GM23338 (cell line): Measurements from ENCODE around the gene KLHL21. TPM values are rescaled to one million over a fixed set of nuclear protein-coding genes. Genes with fewer than 3 reads are reported as not detected.
A peak's percentile ranks its signal among the peaks of the same experiment; 100 is the strongest.

ENCODE experiments used
- ATAC-seq: fragments of 200-7000 bp; cut with Tn5 transposase; 3 replicates; pipeline ENCODE4 v1.9.1; 2020
- DNase-seq: peaks from one replicate; pipeline ENCODE4 v3.0.0-alpha.2; 2015; ENCODE audit warnings: low spot score
- H2AFZ ChIP-seq: fragments of 200-600 bp; sonication (generic); 2 replicates; pipeline ENCODE4 v1.8.0; 2016; ENCODE audit warnings: antibody characterized with exemption, mild to moderate bottlenecking, moderate library complexity
- H3F3A ChIP-seq: fragments of 200-600 bp; sonication (generic); replicated peaks from 2 replicates; pipeline ENCODE4 v1.8.0; 2017; ENCODE audit warnings: antibody characterized with exemption, mixed run types, low read depth
- H3K27ac ChIP-seq: fragments of 200-600 bp; sonication (generic); 2 replicates; pipeline ENCODE4 v1.6.1; 2016; ENCODE audit warnings: low read depth
- H3K27me3 ChIP-seq: fragments of 200-600 bp; sonication (generic); 2 replicates; pipeline ENCODE4 v1.8.0; 2016; ENCODE audit warnings: mild to moderate bottlenecking, mixed run types, moderate library complexity; ENCODE audit not compliant: insufficient read depth
- H3K36me3 ChIP-seq: fragments of 200-600 bp; sonication (generic); 2 replicates; pipeline ENCODE4 v1.8.0; 2016; ENCODE audit warnings: mild to moderate bottlenecking; ENCODE audit not compliant: insufficient read depth
- H3K4me1 ChIP-seq: fragments of 200-600 bp; sonication (generic); 2 replicates; pipeline ENCODE4 v1.8.0; 2016; ENCODE audit warnings: mild to moderate bottlenecking, moderate library complexity; ENCODE audit not compliant: insufficient read depth
- H3K4me2 ChIP-seq: fragments of 200-600 bp; sonication (generic); 2 replicates; pipeline ENCODE4 v1.7.1; 2017; ENCODE audit warnings: mixed run types
- H3K4me3 ChIP-seq: fragments of 200-600 bp; sonication (generic); 2 replicates; pipeline ENCODE4 v1.6.1; 2016; ENCODE audit warnings: mixed run types
- H3K79me2 ChIP-seq: fragments of 200-600 bp; sonication (generic); replicated peaks from 2 replicates; pipeline ENCODE4 v1.8.0; 2017; ENCODE audit warnings: mild to moderate bottlenecking; ENCODE audit not compliant: insufficient read depth
- H3K9me2 ChIP-seq: fragments of 200-600 bp; sonication (generic); 2 replicates; pipeline ENCODE4 v1.8.0; 2017; ENCODE audit not compliant: insufficient read depth
- H4K20me1 ChIP-seq: fragments of 200-600 bp; sonication (generic); replicated peaks from 2 replicates; pipeline ENCODE4 v1.8.0; 2017; ENCODE audit warnings: mild to moderate bottlenecking; ENCODE audit not compliant: insufficient read depth
- H3K27ac Mint-ChIP-seq: 2 replicates; pipeline ENCODE4 v1.8.0; 2020; ENCODE audit warnings: inconsistent platforms, mild to moderate bottlenecking, moderate library complexity, mixed read lengths
- H3K27me3 Mint-ChIP-seq: 3 replicates; pipeline ENCODE4 v1.8.0; 2022; ENCODE audit warnings: low read depth, mild to moderate bottlenecking, moderate library complexity, mixed read lengths, inconsistent platforms; ENCODE audit not compliant: insufficient read depth, poor library complexity
- H3K36me3 Mint-ChIP-seq: 3 replicates; pipeline ENCODE4 v1.8.0; 2021; ENCODE audit warnings: low read depth, mild to moderate bottlenecking, inconsistent platforms, moderate library complexity, mixed read lengths
- H3K4me1 Mint-ChIP-seq: 3 replicates; pipeline ENCODE4 v1.8.0; 2020; ENCODE audit warnings: mild to moderate bottlenecking, inconsistent platforms, mixed read lengths
- H3K4me3 Mint-ChIP-seq: 3 replicates; pipeline ENCODE4 v1.8.0; 2021; ENCODE audit warnings: moderate library complexity, mild to moderate bottlenecking, inconsistent platforms, mixed read lengths
- H3K9me3 Mint-ChIP-seq: 3 replicates; pipeline ENCODE4 v1.8.0; 2020; ENCODE audit warnings: moderate library complexity, mild to moderate bottlenecking, inconsistent platforms, mixed read lengths
- CTCF ChIP-seq, 2 experiments: fragments of 200-600 bp in 1 of 2; sonication (generic) in 1 of 2; conservative IDR thresholded peaks; 2 replicates each; pipeline versions ENCODE4 v1.5.1 to v1.6.1; 2016 to 2017; ENCODE audit warnings: antibody characterized with exemption in 2 of 2, low read depth in 2 of 2, mild to moderate bottlenecking in 2 of 2, moderate library complexity in 1 of 2
- ETS1 ChIP-seq: IDR thresholded peaks from 2 replicates; pipeline ENCODE4 v1.6.1; 2016; ENCODE audit warnings: antibody characterized with exemption
- JUNB ChIP-seq: IDR thresholded peaks from one replicate; pipeline ENCODE4 v1.6.1; 2016; ENCODE audit warnings: antibody characterized with exemption; ENCODE audit not compliant: unreplicated experiment
- NANOG ChIP-seq: IDR thresholded peaks from 2 replicates; pipeline ENCODE4 v1.6.1; 2016; ENCODE audit warnings: antibody characterized with exemption, borderline replicate concordance
- ZNF114 ChIP-seq: fragments of 250-450 bp; sonication (Bioruptor Pico); IDR thresholded peaks from 2 replicates; pipeline ENCODE4 v1.5.0; 2020; ENCODE audit warnings: mild to moderate bottlenecking, moderate library complexity
- ZNF462 ChIP-seq: fragments of 250-450 bp; sonication (Bioruptor Pico); IDR thresholded peaks from 2 replicates; pipeline ENCODE4 v1.5.0; 2020; ENCODE audit warnings: mild to moderate bottlenecking, moderate library complexity
- polyA plus RNA-seq: library from polyadenylated mRNA; unstranded; fragments of >200 nt; fragmentation: Nextera tagmentation; extraction: Ambion mirVana; gene quantifications from 2 replicates; pipeline ENCODE4 v1.2.1, GENCODE V29; 2016
- total RNA-seq: library from RNA; depleted of rRNA; stranded (reverse); fragments of >200 nt; shearing (Covaris generic); gene quantifications from 2 replicates; pipeline ENCODE4 v1.2.3, GENCODE V29; 2014

Gene KLHL21
- total and polyA plus RNA-seq, 2 experiments from 2014 or later: 7.3 to 35.9 TPM

- peak overlapping the region; percentile 1; the same call in 1 of the 2 replicates for H2AFZ ChIP-seq
- H3K27ac ChIP-seq: peak overlapping the region; percentile 94
- peak overlapping the region; percentile 98 for H3K4me3 ChIP-seq
- H3K36me3 ChIP-seq: no peaks in the 10 kb centered on the region
- H3K4me1 ChIP-seq: peaks cover 9% of the 10 kb centered on the region
- ATAC-seq (peak; percentile 8), DNase-seq (peak; percentile 64)
- H3F3A ChIP-seq: peaks cover 10% of the 10 kb centered on the region; the same call in 1 of the 2 replicates
- H3K9me2 ChIP-seq: no peaks in the 10 kb centered on the region
- Mint-ChIP-seq H3K27me3 (peaks cover 20% of the 10 kb centered on the region), H3K36me3 (peaks cover 24% of the 10 kb centered on the region; the same call in 2 of the 3 replicates), H3K27ac (peak overlapping the region; percentile 97), H3K4me3 (peak overlapping the region; percentile 73), H3K9me3 (no peaks in the 10 kb centered on the region), H3K4me1 (peaks cover 20% of the 10 kb centered on the region)
- TF ChIP-seq ETS1 (no peak), ZNF114 (CRISPR knock-in tag) (no peak), ZNF462 (CRISPR knock-in tag) (no peak), JUNB (no peak), CTCF (conservative IDR thresholded peaks at IDR 0.05; ENCODE audit: low read depth in 2 of 2) (no peak), NANOG (no peak)
- peaks cover 5% of the 10 kb centered on the region; the same call in 1 of the 2 replicates for H3K27me3 ChIP-seq
- peaks cover 36% of the 10 kb centered on the region for H3K79me2 ChIP-seq
- peak overlapping the region; percentile 81 for H3K4me2 ChIP-seq
- H4K20me1 ChIP-seq: peaks cover 22% of the 10 kb centered on the region
Observed at GRCh38 chr1:6603238-6603914, 707 bp upstream of the KLHL21 start.
